ENCODE data around the gene CAMK2D.

The CAMK2D gene

GRCh38 chr4:113404841-113405240 lies 356.7 kb downstream of the CAMK2D start:
- DNase-seq, result no peak
- H3K4me3 Mint-ChIP-seq, result no peak overlapping the region
- no peaks in the 10 kb centered on the region for H3K36me3 Mint-ChIP-seq
- H3K27me3 Mint-ChIP-seq, result peaks cover 12% of the 10 kb centered on the region
- no peaks in the 10 kb centered on the region for H3K4me1 Mint-ChIP-seq
- H3K9me3 Mint-ChIP-seq, result no peaks in the 10 kb centered on the region
- no peak overlapping the region for H3K27ac Mint-ChIP-seq
- CTCF ChIA-PET, result no interaction called here

DNA sequence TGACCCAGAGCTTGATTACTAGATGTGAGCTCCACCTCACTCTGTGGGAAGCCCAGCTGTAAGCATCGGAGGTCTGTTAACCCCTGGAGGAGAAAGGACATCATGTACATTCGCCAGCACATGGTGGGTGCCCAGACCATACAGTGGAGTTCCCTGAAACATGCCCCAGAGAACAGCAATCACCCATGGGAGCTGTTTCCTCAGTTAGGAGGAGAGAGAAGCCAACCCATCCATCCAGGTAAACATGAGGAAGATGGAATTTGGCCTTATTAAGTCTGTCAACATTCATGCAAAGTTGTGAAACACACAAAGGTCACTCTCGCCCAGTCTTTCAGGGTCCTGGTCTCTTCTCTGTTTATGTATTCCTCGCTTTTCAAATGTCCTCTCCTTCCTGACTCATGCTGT lies 357.4 kb downstream of the CAMK2D start:
- CTCF ChIA-PET, result interaction anchor here (0.7 kb wide), 1 partner anchor 9 kb away, joined by 3 read pairs; no protein-coding TSS in a partner anchor
- Mint-ChIP-seq H3K27me3 (peaks cover 12% of the 10 kb centered on the region), H3K9me3 (no peaks in the 10 kb centered on the region), H3K36me3 (no peaks in the 10 kb centered on the region), H3K27ac (no peak overlapping the region), H3K4me3 (no peak overlapping the region), H3K4me1 (no peaks in the 10 kb centered on the region)
- no peak for DNase-seq

Data from activated naive CD4-positive, alpha-beta T cell treated with anti-CD3 and anti-CD28 coated beads, Interleukin-2, amount 10 ng/mL, durations not matched to agents 7 days and 5 days (primary cell).